Esophagus squamous epithelium (tissue), 4 donors: ENCODE data around the gene GUCA1A.

Experiments
- CTCF ChIP-seq, 6 experiments: fragments of 450-650 bp in 4 of 6; fragments of 200-600 bp in 2 of 6; sonication (generic) in 2 of 6; IDR thresholded peaks; one replicate each; pipeline ENCODE4 v1.5.1; 2016 to 2019; ENCODE audit warnings: antibody characterized with exemption in 6 of 6, mild to moderate bottlenecking in 4 of 6, moderate library complexity in 4 of 6
- POLR2A ChIP-seq, 4 donors: fragments of 450-650 bp; IDR thresholded peaks; one replicate each; pipeline ENCODE4 v1.6.1; 2017; ENCODE audit warnings: antibody characterized with exemption in 4 of 4, mild to moderate bottlenecking in 4 of 4, moderate library complexity in 3 of 4

GRCh38 chr6:42140756-42141602, 32.2 kb upstream of the GUCA1A start:
- TF ChIP-seq CTCF (IDR thresholded peaks at IDR 0.05) = no peak
- no peak for TF ChIP-seq POLR2A (IDR thresholded peaks at IDR 0.05)
